ENCODE results near the gene PIAS1. TPM values are rescaled to one million over a fixed set of nuclear protein-coding genes. Genes with fewer than 3 reads are reported as not detected.

The PIAS1 gene
- total RNA-seq, 4 donors from 2014 or later: 61.8 to 106 (median 86.3) TPM

DNA sequence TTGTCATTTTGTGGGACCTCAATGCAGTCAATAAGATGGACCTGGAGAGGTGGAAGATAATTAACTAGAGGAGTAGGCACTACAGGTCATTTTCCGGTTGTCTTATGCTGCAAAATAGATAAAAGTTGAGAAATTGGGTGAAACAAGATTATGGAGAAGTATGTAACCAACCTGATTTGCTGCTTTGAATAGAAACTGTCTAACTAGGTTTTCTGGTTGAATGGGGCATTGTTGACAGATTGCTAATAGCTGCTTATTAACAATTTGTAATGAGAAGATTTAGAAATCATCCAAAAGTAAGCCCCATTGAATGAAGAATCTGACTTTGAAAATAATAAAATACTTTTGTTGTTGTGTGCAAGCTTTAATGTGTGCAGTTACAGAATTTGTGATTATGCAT is 26.2 kb downstream of the PIAS1 start:
- no peak for DNase-seq (ENCODE audit: low spot score in 2 of 2)
- no peaks in the 10 kb centered on the region for H3K36me3 ChIP-seq
- no peak overlapping the region for H3K27ac ChIP-seq
- H3K4me3 ChIP-seq: no peak overlapping the region
- H3K4me1 ChIP-seq: peaks cover 0 to 87% (median 30%) of the 10 kb centered on the region in 4 donors
- H3K9me3 ChIP-seq: no peaks in the 10 kb centered on the region
- H3K27me3 ChIP-seq: no peaks in the 10 kb centered on the region
- TF ChIP-seq EP300 (IDR thresholded peaks at IDR 0.05): no peak
- TF ChIP-seq, protein P1, sequence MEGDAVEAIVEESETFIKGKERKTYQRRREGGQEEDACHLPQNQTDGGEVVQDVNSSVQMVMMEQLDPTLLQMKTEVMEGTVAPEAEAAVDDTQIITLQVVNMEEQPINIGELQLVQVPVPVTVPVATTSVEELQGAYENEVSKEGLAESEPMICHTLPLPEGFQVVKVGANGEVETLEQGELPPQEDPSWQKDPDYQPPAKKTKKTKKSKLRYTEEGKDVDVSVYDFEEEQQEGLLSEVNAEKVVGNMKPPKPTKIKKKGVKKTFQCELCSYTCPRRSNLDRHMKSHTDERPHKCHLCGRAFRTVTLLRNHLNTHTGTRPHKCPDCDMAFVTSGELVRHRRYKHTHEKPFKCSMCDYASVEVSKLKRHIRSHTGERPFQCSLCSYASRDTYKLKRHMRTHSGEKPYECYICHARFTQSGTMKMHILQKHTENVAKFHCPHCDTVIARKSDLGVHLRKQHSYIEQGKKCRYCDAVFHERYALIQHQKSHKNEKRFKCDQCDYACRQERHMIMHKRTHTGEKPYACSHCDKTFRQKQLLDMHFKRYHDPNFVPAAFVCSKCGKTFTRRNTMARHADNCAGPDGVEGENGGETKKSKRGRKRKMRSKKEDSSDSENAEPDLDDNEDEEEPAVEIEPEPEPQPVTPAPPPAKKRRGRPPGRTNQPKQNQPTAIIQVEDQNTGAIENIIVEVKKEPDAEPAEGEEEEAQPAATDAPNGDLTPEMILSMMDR (IDR thresholded peaks at IDR 0.05): no peak
- TF ChIP-seq POLR2A (IDR thresholded peaks at IDR 0.05): no peak
- 81 to 88% methylated on average over 1 of the region's 1 CpG for WGBS, 2 donors

DNA sequence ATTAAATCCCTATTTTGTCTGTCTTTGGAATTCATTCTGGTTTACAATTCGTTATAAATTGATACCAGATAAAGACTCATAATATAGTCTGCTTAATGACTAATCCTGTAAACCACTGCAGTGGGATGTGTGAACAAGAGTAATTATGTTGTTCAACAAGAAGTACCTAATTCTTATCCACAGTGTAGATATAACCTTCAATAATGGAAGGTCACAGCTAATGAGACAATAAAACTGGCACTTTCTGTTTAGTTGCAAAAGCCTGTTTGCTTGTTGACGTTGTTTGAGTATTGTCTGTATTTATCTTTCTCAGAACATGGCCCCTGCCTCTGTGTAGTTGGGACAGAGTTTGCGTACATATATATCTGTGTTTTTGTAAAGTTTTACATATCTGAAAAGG is 26.7 kb downstream of the PIAS1 start:
- H3K27me3 ChIP-seq: no peaks in the 10 kb centered on the region
- H3K36me3 ChIP-seq: no peaks in the 10 kb centered on the region
- WGBS, 2 donors: 55 to 57% methylated on average over 3 of the region's 3 CpGs
- peaks cover 0 to 89% (median 32%) of the 10 kb centered on the region in 4 donors for H3K4me1 ChIP-seq
- no peak overlapping the region for H3K4me3 ChIP-seq
- TF ChIP-seq, protein P1 (IDR thresholded peaks at IDR 0.05): no peak
- TF ChIP-seq POLR2A (IDR thresholded peaks at IDR 0.05): no peak
- no peak for TF ChIP-seq EP300 (IDR thresholded peaks at IDR 0.05)
- H3K27ac ChIP-seq: no peak overlapping the region
- DNase-seq (ENCODE audit: low spot score in 2 of 2): no peak
- no peaks in the 10 kb centered on the region for H3K9me3 ChIP-seq

DNA sequence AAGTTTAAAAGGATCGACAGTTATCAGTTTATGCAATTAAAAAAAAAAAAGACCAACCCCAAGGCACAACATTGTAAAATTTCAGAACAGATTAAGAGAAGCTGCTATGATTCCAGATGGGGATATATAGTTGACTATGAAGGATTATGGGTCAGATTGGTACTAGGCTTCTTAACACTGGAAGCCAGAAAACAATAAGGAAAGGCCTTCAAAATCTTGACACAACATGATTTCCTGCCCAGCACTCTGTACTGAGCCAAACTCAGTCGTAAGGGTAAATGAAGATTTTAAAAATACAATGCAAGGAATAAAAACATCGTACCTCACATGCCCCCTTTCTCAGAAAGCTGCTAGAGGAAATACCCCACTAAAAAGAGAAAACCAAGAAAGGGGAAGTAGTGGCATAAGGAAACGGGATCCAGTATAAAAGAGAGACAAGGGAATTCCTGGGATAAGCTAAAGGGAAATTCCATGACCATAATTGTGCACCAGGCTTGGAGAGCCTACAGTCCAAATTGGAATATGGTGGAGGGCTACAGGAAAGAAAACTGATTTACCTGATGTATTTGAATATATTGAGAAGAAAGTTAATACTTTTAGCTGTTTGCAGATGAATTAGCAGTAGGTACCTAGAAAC is 27.9 kb downstream of the PIAS1 start:
- no peaks in the 10 kb centered on the region for H3K9me3 ChIP-seq
- H3K4me3 ChIP-seq: no peak overlapping the region
- no peak overlapping the region for H3K27ac ChIP-seq
- H3K4me1 ChIP-seq: peaks cover 0 to 90% (median 32%) of the 10 kb centered on the region in 4 donors
- H3K27me3 ChIP-seq: no peaks in the 10 kb centered on the region
- no peak for DNase-seq (ENCODE audit: low spot score in 2 of 2)
- peaks cover 0 to 7% (median 0%) of the 10 kb centered on the region in 3 donors for H3K36me3 ChIP-seq
- TF ChIP-seq POLR2A (IDR thresholded peaks at IDR 0.05) (no peak), EP300 (IDR thresholded peaks at IDR 0.05) (no peak)
- TF ChIP-seq, protein P1 (IDR thresholded peaks at IDR 0.05): no peak
- 49 to 59% methylated on average over 4 of the region's 4 CpGs for WGBS, 2 donors

DNA sequence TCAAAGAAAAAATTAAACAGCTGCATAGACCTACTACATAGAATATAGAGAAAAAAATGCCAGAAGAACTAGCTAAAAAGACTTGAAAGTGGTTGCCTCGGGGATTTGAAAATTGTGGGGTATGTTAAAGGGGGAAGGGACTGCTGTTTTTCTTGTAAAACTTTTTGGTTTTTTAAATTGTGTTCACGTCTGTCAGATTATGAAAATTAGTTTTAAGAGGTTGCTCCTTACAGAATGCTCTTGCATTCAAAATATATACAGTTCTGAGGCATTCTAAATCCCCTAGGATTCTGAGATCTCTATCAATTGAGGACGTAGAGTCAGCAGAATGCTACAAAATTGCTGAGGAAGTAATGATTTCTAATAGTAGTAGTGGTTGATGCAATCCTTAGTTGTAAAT is 28.6 kb downstream of the PIAS1 start:
- no peak for DNase-seq (ENCODE audit: low spot score in 2 of 2)
- TF ChIP-seq EP300 (IDR thresholded peaks at IDR 0.05): no peak
- 66% methylated on average over 3 of the region's 3 CpGs for WGBS, 2 donors

DNA sequence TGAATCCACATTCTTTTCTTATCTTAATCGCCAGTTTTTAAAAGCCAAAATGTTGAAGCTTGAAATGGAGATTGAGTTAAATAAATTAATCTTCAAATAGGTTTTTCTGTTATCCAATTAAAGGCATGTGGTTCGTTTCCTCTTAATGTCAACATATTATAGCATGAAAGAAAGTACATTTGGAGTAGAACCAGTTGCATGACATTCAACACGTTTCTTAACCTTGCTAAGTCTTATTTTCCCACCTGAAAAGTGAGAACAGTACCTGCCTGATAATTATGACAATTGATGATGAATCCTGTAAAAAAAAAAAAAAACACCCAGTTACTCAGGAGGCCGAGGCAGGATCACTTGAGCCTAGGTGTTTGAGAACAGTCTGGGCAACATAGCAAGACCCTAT is 29.3 kb downstream of the PIAS1 start:
- Histone ChIP-seq H3K4me3 (no peak overlapping the region), H3K4me1 (peaks cover 0 to 89% (median 22%) of the 10 kb centered on the region in 4 donors), H3K27ac (no peak overlapping the region), H3K27me3 (no peaks in the 10 kb centered on the region), H3K36me3 (peaks cover 0 to 7% (median 0%) of the 10 kb centered on the region in 3 donors), H3K9me3 (no peaks in the 10 kb centered on the region)
- TF ChIP-seq POLR2A (IDR thresholded peaks at IDR 0.05) (no peak), EP300 (IDR thresholded peaks at IDR 0.05) (no peak)
- TF ChIP-seq, protein P1 (IDR thresholded peaks at IDR 0.05): no peak
- no peak for DNase-seq (ENCODE audit: low spot score in 2 of 2)
- 88 to 89% methylated on average over 4 of the region's 4 CpGs for WGBS, 2 donors

More for the DNA sequence above, 28.6 kb downstream of the PIAS1 start:
- Histone ChIP-seq H3K4me3 (no peak overlapping the region), H3K36me3 (peaks cover 0 to 7% (median 0%) of the 10 kb centered on the region in 3 donors), H3K9me3 (no peaks in the 10 kb centered on the region), H3K27ac (no peak overlapping the region), H3K27me3 (no peaks in the 10 kb centered on the region), H3K4me1 (peaks cover 0 to 90% (median 26%) of the 10 kb centered on the region in 4 donors)

Data from tibial nerve (tissue), 4 donors.